Activated CD4-positive, alpha-beta T cell treated with anti-CD3 and anti-CD28 coated beads for 1 hour (primary cell): Measurements from ENCODE around the gene NOTCH3.

Experiments used
- DNase-seq: peaks from one replicate; pipeline ENCODE4 v3.0.0-alpha.2; 2020

The NOTCH3 gene

GRCh38 chr19:15159251-15159650 lies 41.5 kb downstream of the NOTCH3 start:
- no peak for DNase-seq

- no peak for DNase-seq
Observed at GRCh38 chr19:15156391-15156790, 44.4 kb downstream of the NOTCH3 start.

GRCh38 chr19:15155296-15155695 lies 45.5 kb downstream of the NOTCH3 start:
- no peak for DNase-seq

GRCh38 chr19:15154002-15154612 lies 46.7 kb downstream of the NOTCH3 start:
- DNase-seq: no peak

GRCh38 chr19:15149737-15150136 lies 51.1 kb downstream of the NOTCH3 start:
- no peak for DNase-seq

DNA sequence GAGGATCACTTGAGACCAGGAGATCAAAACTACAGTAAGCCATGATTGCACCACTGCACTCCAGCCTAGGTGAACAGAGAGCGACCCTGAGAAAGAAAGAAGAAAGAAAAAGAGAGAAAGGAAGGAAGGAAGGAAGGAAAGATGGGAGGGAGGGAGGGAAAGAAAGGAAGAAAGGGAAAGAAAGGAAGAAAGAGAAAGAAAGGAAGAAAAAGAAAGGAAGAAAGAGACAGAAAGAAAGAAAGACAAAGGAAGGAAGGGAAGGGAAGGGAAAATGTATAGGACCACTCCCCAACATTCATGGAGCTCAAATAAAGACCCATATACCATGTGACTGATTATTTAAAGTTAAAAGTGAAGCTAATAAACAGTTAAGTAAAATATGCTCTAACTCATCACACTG lies 53.7 kb downstream of the NOTCH3 start:
- no peak for DNase-seq

GRCh38 chr19:15144046-15144646 lies 56.6 kb downstream of the NOTCH3 start:
- no peak for DNase-seq

GRCh38 chr19:15142313-15142712 lies 58.5 kb downstream of the NOTCH3 start:
- no peak for DNase-seq

- no peak for DNase-seq
Observed at GRCh38 chr19:15141143-15141542, 59.7 kb downstream of the NOTCH3 start.

DNA sequence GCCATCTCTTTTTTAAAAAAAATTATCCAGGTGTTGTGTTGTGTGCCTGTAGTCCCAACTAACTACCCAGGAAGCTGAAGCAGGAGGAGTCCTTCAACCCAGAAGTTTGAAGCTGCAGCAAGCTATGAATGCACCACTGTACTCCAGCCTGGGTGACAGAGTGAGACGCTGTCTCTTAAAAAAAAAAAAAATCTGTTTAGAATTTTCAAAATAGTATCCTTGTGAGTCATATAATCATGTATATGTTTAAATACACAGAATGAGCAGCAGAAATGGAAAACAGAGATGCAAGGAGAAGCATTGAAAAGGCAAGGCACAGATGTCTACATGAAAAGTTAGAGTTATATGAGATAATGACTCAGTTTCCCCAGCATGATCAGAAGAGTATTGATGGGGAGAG lies 62.4 kb downstream of the NOTCH3 start:
- DNase-seq: no peak

- DNase-seq: no peak
Observed at GRCh38 chr19:15137777-15138176, 63.0 kb downstream of the NOTCH3 start.

- DNase-seq: no peak
Observed at GRCh38 chr19:15136234-15136954, 64.4 kb downstream of the NOTCH3 start.

DNA sequence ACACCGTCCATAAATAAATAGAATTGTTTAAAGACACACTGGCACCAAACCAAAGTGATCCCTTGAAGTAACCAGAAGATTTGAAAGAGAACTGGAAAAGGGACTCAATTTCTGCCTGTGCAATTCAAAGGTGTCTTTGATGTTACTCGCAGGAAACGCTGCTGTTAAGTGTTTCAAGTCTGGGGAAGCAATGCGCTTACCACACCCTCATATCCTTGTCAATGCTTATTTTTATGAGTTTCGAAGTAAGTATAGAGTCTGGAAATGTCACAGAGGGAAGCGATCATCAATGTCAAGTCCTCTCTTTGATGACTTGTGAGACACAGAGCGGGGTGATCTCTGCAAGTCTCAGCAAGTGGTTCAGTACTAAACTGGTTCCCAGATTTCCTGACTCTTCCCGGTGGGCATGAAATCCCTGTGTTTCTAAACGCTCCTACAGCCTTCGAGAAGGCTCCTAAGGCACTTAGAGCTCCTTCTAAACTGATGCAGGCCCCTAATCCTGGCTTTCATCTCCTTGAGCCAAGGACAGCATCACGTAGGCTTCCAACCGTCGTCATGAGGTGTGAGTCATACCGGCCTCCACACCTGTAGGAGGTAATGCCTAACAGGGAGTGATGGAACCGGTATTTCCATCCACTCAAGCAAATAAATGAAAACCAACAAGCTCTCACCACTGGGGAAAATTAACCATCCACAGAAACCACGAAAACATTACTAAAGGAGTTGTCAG lies 70.8 kb downstream of the NOTCH3 start:
- no peak for DNase-seq

- no peak for DNase-seq
Observed at GRCh38 chr19:15128162-15128770, 72.5 kb downstream of the NOTCH3 start.

DNA sequence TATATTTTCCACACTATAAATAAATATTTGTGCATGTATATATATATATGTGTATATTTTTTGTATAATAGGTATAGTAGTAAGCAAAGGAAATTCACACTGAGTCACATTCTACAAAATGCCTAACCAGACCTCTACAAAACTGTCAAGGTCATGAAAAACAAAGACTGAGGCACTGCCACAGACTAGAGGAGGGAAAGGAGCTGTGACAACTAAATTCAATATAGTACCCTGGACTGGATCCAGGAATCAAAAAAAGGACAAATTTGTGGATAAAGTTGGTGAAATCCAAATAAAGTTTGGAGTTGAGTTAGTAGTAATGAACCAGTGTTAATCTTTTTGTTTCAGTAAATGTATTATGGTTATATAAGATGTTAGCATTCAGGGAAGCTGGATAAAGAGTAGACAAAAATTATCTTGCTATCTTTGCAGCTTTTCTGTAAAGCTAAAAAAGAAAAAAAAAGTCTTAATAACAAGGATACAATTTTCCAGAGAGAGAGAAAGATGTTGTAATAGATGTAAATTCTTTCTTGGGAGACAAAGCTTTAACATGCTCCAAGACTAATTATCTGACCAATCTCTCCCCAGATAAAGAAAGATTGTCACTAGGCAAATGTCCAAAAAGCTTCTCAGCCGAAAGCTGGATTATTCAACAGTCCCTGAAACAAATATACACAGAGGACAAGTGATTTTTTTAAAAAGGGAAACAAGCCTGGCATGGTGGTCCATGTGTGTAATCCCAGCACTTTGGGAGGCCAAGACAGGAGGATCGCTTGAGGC lies 74.5 kb downstream of the NOTCH3 start:
- DNase-seq: no peak

- peak; percentile 94 for DNase-seq
Observed at GRCh38 chr19:15125232-15126067, 75.3 kb downstream of the NOTCH3 start.

DNA sequence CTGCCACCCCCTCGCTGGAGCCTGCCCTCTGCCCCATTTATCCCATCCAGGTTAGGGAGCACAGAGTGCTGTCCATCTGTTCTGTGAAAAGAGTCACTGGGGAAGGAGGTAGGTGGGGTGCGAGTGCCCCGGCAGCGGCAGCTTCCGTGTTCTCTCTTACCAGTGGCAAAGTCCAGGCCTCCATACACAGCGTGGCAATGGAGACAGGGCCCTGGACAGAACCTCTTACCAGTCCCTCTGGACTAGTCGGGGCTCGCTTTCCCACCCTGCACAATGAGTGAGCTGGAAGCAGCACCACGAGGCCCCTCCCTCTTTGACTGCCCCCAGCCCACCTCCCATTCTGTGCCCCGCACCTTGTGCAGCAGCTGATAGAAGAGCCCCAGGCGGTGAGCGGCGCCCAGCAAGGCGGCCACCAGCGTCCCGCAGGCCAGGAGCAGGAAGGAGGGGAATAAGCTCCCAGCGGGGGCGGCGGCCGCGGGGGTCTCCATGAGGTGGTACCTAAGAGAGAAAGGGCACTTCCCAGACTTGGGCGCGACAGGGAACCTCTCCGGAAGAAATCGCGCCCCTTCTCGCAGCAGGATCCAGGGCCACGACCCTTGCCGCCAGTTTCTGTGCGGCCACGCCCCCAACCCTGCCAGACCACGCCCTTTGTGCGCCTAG lies 76.1 kb downstream of the NOTCH3 start:
- no peak for DNase-seq

- DNase-seq: no peak
Observed at GRCh38 chr19:15123900-15124299, 76.9 kb downstream of the NOTCH3 start.

DNA sequence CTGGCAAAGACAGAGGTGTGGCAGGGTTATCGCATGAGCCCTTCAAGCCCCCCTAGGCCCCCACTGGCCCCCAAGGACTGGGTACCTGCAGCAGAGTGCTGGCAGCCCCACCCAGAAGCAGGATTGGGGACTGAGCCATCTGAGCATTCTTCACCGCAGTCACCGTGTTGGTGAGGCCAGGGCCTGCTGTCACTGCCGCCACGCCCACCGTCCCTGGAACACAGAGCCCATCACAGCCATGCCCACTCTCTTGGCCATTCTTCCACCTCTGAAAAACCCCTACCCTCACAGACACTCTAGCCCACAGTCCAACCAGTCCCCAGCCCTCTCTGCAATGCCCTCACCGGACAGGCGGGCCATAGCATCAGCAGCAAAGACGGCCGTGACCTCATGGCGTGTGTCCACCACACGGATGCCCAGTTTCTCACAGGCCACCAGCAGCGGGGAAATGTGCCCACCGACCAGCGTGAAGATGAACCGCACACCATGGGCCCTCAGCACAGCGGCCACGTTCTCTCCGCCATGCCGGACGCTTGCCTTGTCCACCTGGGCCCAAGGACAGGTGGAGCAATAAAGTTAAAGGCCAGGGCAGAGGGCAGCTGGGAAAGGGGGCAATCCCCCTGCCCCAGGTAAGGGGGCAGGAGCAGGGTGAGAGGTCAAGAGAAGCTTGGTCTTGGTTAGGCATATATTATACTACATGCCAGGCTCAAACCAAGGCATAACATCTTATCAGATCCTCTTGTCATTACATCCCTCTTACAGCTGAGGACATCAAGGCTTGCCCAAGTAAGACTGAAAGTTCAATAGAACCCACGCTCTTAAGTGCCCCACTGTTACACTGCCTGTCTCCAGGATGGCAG lies 77.5 kb downstream of the NOTCH3 start:
- DNase-seq: no peak
